NCI-H2227 treated with DMSO at 0.1 percent for 48 hours (cell line): ENCODE results near the gene ERCC2.
"Not testable (repeated sequence)": the region's sequence is repeated elsewhere in the genome, so short reads cannot be mapped to it uniquely, and the experiment has no call there.

ENCODE experiments used
- DNase-seq: peaks from one replicate; lab custom pipeline; 2025; lab: John Stamatoyannopoulos, UW

The ERCC2 gene

DNA sequence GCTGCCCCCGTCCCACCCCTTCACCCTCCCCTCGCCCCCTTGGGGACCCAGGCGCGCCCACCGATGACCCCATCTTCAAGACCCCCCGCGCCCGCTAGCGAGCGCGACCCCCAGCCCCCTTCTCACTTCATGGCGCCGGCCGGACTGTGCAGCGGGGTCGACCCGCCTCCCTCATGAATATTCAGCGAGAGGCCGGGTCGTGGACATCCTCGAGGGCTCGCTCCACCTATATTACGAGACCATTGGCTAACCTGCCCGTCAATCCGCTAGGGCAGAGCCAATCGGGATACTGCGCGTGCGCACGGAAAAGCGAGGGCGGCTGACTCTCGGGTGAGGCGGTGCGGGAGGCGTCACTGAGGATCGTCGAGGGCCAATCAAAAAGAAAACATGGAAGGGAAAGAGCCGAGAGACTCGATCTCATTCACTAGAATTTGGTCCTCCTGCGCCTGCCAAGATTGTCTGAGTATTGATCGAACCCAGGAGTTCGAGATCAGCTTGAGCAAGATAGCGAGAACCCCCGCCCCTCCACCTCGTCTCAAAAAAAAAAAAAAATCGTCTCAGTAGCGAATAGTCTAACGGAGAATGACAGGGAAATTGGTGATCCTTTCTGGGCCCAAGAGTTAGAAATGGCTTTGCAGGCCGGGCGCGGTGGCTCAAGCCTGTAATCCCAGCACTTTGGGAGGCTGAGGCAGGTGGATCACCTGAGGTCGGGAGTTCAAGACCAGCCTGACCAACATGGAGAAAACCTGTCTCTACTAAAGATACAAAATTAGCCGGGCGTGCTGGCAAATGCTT, at the start of gene ERCC2:
Gene ERCC2, minus strand, starts transcription at position 164 of the 795 bp plus-strand sequence. Its CDS starts 33 bp downstream, at position 131.
- DNase-seq: peak; percentile 91

GRCh38 chr19:45419895-45420294, 49.5 kb upstream of the ERCC2 start:
- no peak for DNase-seq

- no peak for DNase-seq
Measured at GRCh38 chr19:45419396-45419795, 49.0 kb upstream of the ERCC2 start.

GRCh38 chr19:45418802-45419201, 48.4 kb upstream of the ERCC2 start:
- DNase-seq: no peak

- DNase-seq: no peak
Measured at GRCh38 chr19:45417151-45417550, 46.8 kb upstream of the ERCC2 start.

DNA sequence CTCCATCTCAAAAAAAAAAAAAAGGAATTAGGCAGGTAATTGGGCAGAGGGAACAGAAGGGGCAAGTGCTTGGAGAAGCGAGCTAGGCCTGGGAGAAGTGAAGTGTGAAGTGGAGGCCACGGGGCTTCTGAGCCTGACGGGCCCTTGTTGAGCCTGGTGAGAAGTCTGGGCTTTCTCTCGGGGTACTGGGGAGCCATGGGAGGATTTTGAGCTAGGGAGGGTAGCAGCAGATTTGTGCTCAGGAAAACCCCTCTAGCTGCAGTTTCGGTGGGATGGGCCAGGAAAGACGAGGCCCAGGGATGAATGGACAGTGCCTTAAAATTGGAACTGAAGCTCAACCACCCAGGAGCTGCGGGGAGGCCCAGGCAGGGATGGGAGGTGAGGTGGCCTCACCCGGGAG, 44.1 kb upstream of the ERCC2 start:
- no peak for DNase-seq

- no peak for DNase-seq
Measured at GRCh38 chr19:45413497-45413896, 43.1 kb upstream of the ERCC2 start.

DNA sequence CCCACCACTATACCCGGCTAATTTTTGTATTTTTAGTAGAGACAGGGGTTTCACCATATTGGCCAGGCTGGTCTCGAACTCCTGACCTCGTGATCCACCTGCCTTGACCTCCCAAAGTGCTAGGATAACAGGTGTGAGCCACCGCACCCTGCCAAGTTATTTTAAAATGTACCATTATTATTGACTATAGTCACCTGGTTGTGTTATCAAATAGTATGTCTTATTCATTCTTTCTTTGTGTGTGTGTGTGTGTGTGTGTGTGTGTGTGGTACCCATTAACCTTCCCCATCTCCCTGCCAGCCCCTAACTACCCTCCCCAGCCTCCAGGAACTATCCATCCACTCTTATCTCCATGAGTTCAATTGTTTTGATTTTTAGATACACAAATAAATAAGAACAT, 40.0 kb upstream of the ERCC2 start:
- not testable (repeated sequence) for DNase-seq

DNA sequence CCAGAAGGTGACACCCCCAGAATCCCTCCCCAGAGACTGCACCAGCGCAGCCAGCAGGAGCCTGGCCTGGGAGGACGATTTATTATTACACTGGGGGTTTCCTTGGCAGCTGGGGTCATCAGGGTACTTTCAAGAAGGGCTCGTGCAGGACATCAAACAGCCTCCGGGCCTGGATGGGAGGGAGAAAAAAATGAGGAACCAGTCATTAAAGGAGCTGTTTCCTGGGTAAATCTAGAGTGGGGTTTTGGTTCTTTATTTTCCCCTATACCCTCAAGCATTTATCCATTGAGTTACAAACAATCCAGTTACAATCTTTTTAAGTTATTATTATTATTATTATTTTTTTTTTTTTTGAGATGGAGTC, 39.2 kb upstream of the ERCC2 start:
- DNase-seq: no peak

GRCh38 chr19:45408830-45409556, 38.6 kb upstream of the ERCC2 start:
- DNase-seq: no peak

- no peak for DNase-seq
Measured at GRCh38 chr19:45408121-45408520, 37.7 kb upstream of the ERCC2 start.

DNA sequence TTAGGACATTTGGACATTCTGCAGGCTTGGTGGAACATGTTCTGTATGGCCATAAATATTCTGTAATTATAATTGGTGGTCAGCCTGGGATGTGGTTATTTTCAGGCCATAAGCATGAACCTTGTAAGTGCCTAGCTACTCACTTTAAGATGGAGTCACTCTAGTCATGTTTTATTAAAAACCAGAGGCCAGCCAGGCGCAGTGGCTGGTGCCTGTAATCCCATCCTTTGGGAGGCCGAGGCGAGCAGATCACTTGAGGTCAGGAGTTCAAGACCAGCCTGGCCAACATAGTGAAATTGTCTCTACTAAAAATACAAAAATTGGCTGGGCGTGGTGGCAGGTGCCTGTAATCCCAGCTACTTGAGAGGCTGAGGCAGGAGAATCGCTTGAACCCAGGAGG, 37.2 kb upstream of the ERCC2 start:
- not testable (repeated sequence) for DNase-seq

GRCh38 chr19:45407091-45407375, 36.7 kb upstream of the ERCC2 start:
- no peak for DNase-seq

- DNase-seq: peak; percentile 88
Measured at GRCh38 chr19:45406226-45407090, 36.1 kb upstream of the ERCC2 start, which contains the start of gene POLR1G. POLR1G (plus strand) TSS chr19:45406644; CDS start chr19:45406697, 53 bp downstream.

GRCh38 chr19:45405435-45406225, 35.3 kb upstream of the ERCC2 start:
- DNase-seq: peak; percentile 88

DNA sequence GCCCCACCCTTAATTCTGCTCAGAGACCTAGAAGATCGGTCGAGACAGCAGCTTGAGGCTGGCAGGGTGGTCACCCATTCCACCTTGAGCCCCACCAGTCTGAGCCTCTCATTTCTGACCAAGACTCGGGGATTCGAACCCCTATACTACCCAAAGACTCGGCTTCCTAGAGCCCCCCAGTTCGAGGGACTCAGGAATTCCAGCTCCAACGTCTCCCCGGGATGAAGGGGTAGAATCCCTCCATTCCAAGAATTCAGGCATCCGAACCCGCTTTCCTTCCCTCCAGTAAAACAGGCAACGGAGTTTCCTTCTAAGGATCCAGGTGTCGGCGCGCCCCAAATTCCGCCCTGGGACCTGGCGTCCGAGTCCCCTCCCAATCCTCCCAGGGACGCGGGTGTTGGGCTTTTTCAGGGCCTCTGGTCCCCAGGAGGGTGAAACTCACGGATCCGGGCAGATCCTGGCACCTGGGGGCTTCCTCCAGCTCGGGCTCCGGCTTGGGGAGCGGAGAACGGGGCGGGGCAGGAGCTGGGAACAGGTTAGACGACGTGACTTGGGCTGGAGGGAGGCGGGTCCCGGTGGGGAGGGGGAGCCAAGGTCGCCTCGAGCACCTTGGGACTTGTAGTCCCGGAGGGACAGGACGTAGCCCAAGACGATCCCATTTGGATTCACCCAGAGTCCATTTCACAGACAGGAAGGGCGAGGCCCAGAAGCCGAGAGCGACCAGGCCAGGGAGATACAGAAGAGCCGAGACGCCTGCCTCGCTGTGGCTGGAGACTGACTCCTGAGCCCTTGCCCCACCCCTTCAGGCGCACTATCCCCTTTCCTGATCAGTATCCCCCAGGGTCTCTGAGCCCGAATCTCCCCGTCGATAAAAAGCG, 34.4 kb upstream of the ERCC2 start, which contains the start of gene PPP1R13L:
Gene PPP1R13L, minus strand, starts transcription at position 513 of the 878 bp plus-strand sequence. CDS start 6,751 bp downstream, outside the sequence.
- peak; percentile 40 for DNase-seq

DNA sequence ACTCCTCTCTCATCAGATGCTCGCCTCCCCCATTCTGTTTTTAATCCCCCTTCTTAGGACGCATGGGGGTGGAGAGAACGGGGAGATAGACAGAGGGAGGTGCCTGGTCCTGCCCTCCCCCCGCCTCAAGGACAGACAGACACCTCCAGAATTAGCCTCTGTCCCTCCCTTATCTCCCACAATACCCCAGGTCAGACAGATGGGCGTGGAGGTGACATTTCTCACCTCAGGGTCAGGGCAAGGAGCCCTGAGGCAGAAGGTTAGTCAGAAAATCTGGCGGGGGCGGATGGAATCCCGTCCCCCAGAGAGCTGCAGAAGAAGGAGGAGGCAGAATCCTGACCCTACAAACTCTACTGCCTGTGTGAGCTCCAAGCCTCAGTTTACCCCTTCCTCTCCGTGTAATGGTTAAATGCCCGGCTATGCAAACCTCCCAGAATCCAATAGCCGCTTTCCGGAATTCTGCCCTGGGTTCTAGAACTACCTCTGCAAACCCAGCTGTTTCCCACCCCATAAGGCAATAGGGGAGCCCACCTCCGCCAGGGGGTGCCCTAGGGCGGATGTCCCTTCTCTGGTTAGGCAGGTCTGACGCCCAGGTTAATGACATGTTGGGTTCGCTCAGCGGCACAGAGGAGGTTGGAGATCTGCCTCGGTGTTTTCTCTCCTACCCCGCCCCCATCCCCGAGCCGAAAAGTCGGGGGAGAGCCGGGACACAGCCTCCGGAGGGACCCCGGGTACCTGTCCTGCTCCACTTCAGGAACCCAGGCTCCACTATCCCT, 33.6 kb upstream of the ERCC2 start:
- no peak for DNase-seq

DNA sequence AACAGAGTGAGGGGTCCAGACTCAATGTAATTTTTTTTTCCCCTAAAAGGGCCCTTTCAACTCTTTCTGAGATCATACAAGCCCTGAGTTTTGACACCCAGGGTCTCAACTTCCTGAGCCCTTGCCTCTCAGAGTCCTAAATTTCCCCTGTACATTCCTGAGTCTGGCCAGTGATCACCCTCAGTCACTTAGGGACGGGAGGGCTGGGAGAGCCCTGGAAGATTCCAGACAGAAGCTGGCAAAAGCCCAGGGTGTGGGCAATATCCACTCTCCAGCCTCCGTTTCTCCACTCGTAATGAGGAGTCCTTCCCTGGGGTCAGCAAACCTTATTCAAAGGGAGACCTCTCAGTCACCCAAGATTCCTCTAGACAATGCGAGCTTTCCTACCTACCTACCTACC, 32.9 kb upstream of the ERCC2 start:
- no peak for DNase-seq

GRCh38 chr19:45402298-45403061, 32.1 kb upstream of the ERCC2 start:
- DNase-seq: no peak
